NB4 (cell line): ENCODE results near the gene CLIP4.

ENCODE experiments used
- MAX ChIP-seq: IDR thresholded peaks from 2 replicates; pipeline ENCODE4 v1.6.1; 2011; ENCODE audit warnings: low read depth, low read length
- MYC ChIP-seq: IDR thresholded peaks from 2 replicates; pipeline ENCODE4 v1.6.1; 2011; ENCODE audit warnings: low read depth, low read length
- POLR2A ChIP-seq: IDR thresholded peaks from 2 replicates; pipeline ENCODE4 v1.6.1; 2011; ENCODE audit warnings: mild to moderate bottlenecking; ENCODE audit not compliant: insufficient read length; ENCODE audit errors: extremely low read depth
- TF ChIP-seq, protein P1 (sequence below): IDR thresholded peaks from one replicate; pipeline ENCODE4 v1.5.1; 2012; ENCODE audit warnings: low read depth, low read length

DNA sequence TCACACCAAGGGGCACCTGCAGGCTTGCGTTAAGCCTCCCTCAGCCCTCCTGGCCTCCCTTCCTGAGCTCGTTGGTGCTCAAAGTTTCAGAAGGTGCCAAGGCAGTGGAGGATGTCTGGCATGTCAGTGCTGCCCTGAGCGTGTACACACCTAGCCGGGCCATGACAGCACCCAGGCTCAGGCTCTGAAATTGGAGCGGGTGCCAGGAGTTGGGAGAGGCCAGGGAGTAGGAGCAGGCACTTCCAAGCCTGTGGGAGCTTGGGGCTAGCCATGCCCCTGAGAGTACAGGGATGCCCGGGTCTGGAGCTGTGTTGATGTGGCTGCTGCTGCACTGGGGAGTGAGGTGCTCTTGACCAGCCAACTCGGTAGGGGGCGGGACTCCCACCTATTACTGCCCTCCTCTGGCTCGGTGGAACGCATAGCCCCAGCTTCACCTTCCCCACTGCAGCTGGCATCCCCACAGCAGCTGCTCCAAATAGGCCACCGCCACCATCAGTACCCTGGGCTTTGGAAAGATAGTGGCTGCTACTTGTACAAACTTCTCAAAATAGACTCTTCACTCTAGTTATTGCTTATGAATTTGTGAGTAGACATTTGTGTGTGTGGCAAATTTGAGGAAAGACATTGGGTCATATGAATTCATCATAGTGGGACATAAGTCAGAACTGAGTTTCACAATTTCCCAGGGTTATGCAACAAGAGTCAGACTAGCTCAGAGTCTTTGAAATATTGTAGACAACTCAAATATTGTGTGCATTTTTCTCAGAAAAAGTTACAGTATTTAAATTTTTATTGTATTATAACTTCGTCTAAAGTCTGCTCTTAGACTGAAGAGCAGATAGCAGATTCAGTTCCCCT is 34.1 kb upstream of the CLIP4 start:
- TF ChIP-seq, protein P1, sequence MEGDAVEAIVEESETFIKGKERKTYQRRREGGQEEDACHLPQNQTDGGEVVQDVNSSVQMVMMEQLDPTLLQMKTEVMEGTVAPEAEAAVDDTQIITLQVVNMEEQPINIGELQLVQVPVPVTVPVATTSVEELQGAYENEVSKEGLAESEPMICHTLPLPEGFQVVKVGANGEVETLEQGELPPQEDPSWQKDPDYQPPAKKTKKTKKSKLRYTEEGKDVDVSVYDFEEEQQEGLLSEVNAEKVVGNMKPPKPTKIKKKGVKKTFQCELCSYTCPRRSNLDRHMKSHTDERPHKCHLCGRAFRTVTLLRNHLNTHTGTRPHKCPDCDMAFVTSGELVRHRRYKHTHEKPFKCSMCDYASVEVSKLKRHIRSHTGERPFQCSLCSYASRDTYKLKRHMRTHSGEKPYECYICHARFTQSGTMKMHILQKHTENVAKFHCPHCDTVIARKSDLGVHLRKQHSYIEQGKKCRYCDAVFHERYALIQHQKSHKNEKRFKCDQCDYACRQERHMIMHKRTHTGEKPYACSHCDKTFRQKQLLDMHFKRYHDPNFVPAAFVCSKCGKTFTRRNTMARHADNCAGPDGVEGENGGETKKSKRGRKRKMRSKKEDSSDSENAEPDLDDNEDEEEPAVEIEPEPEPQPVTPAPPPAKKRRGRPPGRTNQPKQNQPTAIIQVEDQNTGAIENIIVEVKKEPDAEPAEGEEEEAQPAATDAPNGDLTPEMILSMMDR: no peak
- TF ChIP-seq POLR2A (no peak), MAX (no peak), MYC (no peak)
